ENCODE measurements around the gene SMIM35.

DNA sequence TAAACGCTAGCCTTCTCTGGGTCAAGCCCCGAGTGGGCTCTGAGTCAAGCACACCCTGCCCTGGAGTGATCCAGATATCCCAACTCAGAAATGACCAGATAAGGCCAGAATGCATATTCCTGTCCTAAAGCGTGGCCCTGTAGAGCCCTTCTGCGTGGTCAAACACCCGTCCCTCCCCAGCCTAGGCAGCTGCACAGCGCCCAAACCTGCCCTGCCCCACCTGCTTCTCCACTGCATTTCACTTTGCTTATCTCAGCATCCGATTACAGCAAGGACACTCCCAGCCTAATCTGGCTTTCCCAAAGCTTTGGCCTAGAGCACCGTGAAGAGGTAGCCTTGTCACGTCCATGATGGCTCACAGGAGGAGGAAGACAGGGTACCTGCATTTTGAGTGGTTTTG is 21.8 kb downstream of the SMIM35 start:
- TF ChIP-seq, protein P1, sequence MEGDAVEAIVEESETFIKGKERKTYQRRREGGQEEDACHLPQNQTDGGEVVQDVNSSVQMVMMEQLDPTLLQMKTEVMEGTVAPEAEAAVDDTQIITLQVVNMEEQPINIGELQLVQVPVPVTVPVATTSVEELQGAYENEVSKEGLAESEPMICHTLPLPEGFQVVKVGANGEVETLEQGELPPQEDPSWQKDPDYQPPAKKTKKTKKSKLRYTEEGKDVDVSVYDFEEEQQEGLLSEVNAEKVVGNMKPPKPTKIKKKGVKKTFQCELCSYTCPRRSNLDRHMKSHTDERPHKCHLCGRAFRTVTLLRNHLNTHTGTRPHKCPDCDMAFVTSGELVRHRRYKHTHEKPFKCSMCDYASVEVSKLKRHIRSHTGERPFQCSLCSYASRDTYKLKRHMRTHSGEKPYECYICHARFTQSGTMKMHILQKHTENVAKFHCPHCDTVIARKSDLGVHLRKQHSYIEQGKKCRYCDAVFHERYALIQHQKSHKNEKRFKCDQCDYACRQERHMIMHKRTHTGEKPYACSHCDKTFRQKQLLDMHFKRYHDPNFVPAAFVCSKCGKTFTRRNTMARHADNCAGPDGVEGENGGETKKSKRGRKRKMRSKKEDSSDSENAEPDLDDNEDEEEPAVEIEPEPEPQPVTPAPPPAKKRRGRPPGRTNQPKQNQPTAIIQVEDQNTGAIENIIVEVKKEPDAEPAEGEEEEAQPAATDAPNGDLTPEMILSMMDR (CRISPR knock-in tag; IDR thresholded peaks at IDR 0.05): no peak
- TF ChIP-seq, protein P2, sequence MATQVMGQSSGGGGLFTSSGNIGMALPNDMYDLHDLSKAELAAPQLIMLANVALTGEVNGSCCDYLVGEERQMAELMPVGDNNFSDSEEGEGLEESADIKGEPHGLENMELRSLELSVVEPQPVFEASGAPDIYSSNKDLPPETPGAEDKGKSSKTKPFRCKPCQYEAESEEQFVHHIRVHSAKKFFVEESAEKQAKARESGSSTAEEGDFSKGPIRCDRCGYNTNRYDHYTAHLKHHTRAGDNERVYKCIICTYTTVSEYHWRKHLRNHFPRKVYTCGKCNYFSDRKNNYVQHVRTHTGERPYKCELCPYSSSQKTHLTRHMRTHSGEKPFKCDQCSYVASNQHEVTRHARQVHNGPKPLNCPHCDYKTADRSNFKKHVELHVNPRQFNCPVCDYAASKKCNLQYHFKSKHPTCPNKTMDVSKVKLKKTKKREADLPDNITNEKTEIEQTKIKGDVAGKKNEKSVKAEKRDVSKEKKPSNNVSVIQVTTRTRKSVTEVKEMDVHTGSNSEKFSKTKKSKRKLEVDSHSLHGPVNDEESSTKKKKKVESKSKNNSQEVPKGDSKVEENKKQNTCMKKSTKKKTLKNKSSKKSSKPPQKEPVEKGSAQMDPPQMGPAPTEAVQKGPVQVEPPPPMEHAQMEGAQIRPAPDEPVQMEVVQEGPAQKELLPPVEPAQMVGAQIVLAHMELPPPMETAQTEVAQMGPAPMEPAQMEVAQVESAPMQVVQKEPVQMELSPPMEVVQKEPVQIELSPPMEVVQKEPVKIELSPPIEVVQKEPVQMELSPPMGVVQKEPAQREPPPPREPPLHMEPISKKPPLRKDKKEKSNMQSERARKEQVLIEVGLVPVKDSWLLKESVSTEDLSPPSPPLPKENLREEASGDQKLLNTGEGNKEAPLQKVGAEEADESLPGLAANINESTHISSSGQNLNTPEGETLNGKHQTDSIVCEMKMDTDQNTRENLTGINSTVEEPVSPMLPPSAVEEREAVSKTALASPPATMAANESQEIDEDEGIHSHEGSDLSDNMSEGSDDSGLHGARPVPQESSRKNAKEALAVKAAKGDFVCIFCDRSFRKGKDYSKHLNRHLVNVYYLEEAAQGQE (IDR thresholded peaks at IDR 0.05; ENCODE audit: borderline replicate concordance in 1 of 2, low read depth in 1 of 2, low read length in 2 of 2): no peak
- TF ChIP-seq HOXA7 (CRISPR knock-in tag; IDR thresholded peaks at IDR 0.05) (no peak), FOXP1 (IDR thresholded peaks at IDR 0.05) (no peak), FOXP1 (CRISPR knock-in tag; IDR thresholded peaks at IDR 0.05) (no peak), POLR2A (IDR thresholded peaks at IDR 0.05; ENCODE audit: insufficient read depth in 1 of 2, low read depth in 2 of 2, low read length in 2 of 2) (no peak)
- TF ChIP-seq, protein P3, sequence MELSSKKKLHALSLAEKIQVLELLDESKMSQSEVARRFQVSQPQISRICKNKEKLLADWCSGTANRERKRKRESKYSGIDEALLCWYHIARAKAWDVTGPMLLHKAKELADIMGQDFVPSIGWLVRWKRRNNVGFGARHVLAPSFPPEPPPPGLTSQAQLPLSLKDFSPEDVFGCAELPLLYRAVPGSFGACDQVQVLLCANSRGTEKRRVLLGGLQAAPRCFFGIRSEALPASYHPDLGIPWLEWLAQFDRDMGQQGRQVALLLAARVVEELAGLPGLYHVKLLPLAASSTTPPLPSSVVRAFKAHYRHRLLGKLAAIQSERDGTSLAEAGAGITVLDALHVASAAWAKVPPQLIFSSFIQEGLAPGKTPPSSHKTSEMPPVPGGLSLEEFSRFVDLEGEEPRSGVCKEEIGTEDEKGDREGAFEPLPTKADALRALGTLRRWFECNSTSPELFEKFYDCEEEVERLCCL (CRISPR knock-in tag; IDR thresholded peaks at IDR 0.05; ENCODE audit: borderline replicate concordance): no peak
- TF ChIP-seq, protein P4, sequence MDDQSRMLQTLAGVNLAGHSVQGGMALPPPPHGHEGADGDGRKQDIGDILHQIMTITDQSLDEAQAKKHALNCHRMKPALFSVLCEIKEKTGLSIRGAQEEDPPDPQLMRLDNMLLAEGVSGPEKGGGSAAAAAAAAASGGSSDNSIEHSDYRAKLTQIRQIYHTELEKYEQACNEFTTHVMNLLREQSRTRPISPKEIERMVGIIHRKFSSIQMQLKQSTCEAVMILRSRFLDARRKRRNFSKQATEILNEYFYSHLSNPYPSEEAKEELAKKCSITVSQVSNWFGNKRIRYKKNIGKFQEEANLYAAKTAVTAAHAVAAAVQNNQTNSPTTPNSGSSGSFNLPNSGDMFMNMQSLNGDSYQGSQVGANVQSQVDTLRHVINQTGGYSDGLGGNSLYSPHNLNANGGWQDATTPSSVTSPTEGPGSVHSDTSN (CRISPR knock-in tag; IDR thresholded peaks at IDR 0.05; ENCODE audit: borderline replicate concordance): no peak
